OCI-LY3 (cell line): Measurements from ENCODE around the gene RPS19.

Experiments used
- H2AFZ ChIP-seq: fragments of 200-600, 300-600 bp; shearing (Covaris generic); 2 replicates; pipeline ENCODE4 v1.6.0; 2014; ENCODE audit warnings: antibody characterized with exemption, low read depth, low read length
- H3K27ac ChIP-seq: fragments of 200-600, 300-600 bp; sonication (generic); 2 replicates; pipeline ENCODE4 v1.5.1; 2014; ENCODE audit warnings: mild to moderate bottlenecking, low read length, moderate library complexity, mixed read lengths
- H3K27me3 ChIP-seq: fragments of 200-600, 300-600 bp; sonication (generic); 2 replicates; pipeline ENCODE4 v1.6.1; 2014; ENCODE audit warnings: low read depth, low read length, mixed read lengths
- H3K36me3 ChIP-seq: fragments of 200-600, 300-600 bp; sonication (generic); replicated peaks from 2 replicates; pipeline ENCODE3; 2014; ENCODE audit warnings: low read depth, low read length, mixed read lengths
- H3K4me1 ChIP-seq: fragments of 300-600, 200-600 bp; sonication (generic); 2 replicates; pipeline ENCODE4 v1.6.1; 2014; ENCODE audit warnings: low read length, mixed read lengths
- H3K4me2 ChIP-seq: fragments of 200-600, 300-600 bp; sonication (generic); 2 replicates; pipeline ENCODE4 v1.6.1; 2014; ENCODE audit warnings: low read length, mixed read lengths
- H3K4me3 ChIP-seq: fragments of 300-600, 200-600 bp; sonication (generic); 2 replicates; pipeline ENCODE4 v1.5.1; 2014; ENCODE audit warnings: antibody characterized with exemption, mild to moderate bottlenecking, low read length, moderate library complexity
- H3K79me2 ChIP-seq: fragments of 300-600, 200-600 bp; shearing (Covaris generic); 2 replicates; pipeline ENCODE4 v1.6.1; 2014; ENCODE audit warnings: mild to moderate bottlenecking, low read length, mixed read lengths
- H3K9ac ChIP-seq: fragments of 300-600, 200-600 bp; shearing (Covaris generic); 2 replicates; pipeline ENCODE4 v1.6.0; 2014; ENCODE audit warnings: mild to moderate bottlenecking, low read length, moderate library complexity
- H3K9me3 ChIP-seq: fragments of 200-600, 300-600 bp; shearing (Covaris generic); 2 replicates; pipeline ENCODE4 v1.6.1; 2014; ENCODE audit warnings: low read length, mixed read lengths; ENCODE audit not compliant: insufficient read depth
- H4K20me1 ChIP-seq: fragments of 200-600, 300-600 bp; sonication (generic); 2 replicates; pipeline ENCODE4 v1.6.1; 2016; ENCODE audit warnings: low read length, mixed read lengths; ENCODE audit not compliant: insufficient read depth
- EZH2phosphoT487 ChIP-seq: fragments of 200-600 bp; shearing (Covaris generic); IDR thresholded peaks from 2 replicates; pipeline ENCODE4 v1.6.1; 2018; ENCODE audit warnings: antibody characterized with exemption, mixed run types, low read depth
- TF ChIP-seq, protein P1 (sequence below): fragments of 200-600, 300-600 bp; sonication (generic); IDR thresholded peaks from 2 replicates; pipeline ENCODE4 v1.5.1; 2014; ENCODE audit warnings: antibody characterized with exemption, low read length, low read depth

The RPS19 gene

DNA sequence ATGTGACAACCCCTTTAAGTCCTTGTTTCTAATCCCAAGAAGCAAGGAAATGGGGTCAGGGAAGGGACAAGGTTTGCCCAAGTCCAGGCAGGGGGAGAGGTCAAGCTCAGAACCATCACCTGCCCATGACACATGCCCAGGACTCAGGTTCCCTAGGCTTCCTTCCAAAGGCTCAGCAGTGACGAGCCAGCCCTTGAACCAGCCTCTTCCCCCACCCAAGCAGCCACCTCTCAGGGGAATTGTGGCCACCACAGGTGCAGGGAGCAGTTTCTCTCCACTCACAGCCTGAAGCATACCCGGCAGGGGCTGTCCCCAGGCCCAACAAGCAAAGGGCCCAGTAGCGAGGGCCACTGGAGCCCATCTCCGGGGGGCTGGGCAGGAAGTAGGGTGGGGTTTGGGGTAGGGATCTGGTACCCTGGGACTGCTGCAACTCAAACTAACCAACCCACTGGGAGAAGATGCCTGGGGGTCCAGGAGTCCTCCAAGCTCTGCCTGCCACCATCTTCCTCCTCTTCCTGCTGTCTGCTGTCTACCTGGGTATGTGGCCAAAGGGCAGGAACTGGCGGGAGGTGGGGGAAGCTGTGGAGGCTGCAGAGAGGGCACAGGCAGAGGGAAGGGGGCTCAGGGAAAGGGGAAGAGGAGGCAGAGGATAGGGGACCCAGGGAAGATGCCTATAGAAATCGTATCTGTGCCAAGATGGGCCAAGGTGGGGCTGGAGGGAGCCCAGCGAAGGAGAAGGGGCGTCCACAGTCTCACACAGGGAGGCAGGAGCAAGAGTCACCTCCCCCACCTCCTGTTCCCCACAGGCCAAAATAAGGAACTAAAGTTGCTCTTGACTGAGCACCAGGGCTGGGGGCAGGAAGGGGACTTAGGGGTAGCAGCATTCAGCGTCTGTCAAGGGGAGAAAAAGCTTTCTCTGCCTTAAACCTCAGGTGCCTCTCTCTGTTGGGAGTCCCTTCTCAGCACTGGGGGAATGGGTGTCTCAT is 17.1 kb downstream of the RPS19 start, which contains the start of gene CD79A:
TSS of gene CD79A (plus strand) at position 433 of the 986 bp plus-strand sequence. CDS start at position 459, 26 bp downstream.
- peak within 1 kb of the TSS; percentile 99 for H3K9ac ChIP-seq
- H3K4me1 ChIP-seq = peaks cover 35% of the 10 kb centered on the region

GRCh38 chr19:41877916-41878905 is 18.2 kb downstream of the RPS19 start:
- TF ChIP-seq EZH2phosphoT487 = no peak
- TF ChIP-seq, protein P1, sequence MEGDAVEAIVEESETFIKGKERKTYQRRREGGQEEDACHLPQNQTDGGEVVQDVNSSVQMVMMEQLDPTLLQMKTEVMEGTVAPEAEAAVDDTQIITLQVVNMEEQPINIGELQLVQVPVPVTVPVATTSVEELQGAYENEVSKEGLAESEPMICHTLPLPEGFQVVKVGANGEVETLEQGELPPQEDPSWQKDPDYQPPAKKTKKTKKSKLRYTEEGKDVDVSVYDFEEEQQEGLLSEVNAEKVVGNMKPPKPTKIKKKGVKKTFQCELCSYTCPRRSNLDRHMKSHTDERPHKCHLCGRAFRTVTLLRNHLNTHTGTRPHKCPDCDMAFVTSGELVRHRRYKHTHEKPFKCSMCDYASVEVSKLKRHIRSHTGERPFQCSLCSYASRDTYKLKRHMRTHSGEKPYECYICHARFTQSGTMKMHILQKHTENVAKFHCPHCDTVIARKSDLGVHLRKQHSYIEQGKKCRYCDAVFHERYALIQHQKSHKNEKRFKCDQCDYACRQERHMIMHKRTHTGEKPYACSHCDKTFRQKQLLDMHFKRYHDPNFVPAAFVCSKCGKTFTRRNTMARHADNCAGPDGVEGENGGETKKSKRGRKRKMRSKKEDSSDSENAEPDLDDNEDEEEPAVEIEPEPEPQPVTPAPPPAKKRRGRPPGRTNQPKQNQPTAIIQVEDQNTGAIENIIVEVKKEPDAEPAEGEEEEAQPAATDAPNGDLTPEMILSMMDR = no peak
- H3K36me3 ChIP-seq = peaks cover 24% of the 10 kb centered on the region
- no peaks in the 10 kb centered on the region for H3K27me3 ChIP-seq
- peaks cover 13% of the 10 kb centered on the region; the same call in 1 of the 2 replicates for H4K20me1 ChIP-seq
- peak overlapping the region; percentile 89 for H3K4me3 ChIP-seq
- peak overlapping the region; percentile 89 for H3K4me2 ChIP-seq
- H3K9ac ChIP-seq = peak overlapping the region; percentile 99
- H3K27ac ChIP-seq = peak overlapping the region; percentile 95
- H2AFZ ChIP-seq = no peak overlapping the region
- H3K79me2 ChIP-seq = peaks cover 30% of the 10 kb centered on the region
- peaks cover 4% of the 10 kb centered on the region; the same call in 1 of the 2 replicates for H3K9me3 ChIP-seq
- H3K4me1 ChIP-seq = peaks cover 39% of the 10 kb centered on the region

More for the DNA sequence above, 17.1 kb downstream of the RPS19 start, which contains the start of gene CD79A:
- Histone ChIP-seq H3K9me3 (peaks cover 4% of the 10 kb centered on the region; the same call in 1 of the 2 replicates), H3K27me3 (no peaks in the 10 kb centered on the region), H3K4me3 (peak within 1 kb of the TSS; percentile 89), H3K36me3 (peaks cover 24% of the 10 kb centered on the region), H2AFZ (no peak within 1 kb of the TSS), H3K27ac (peak within 1 kb of the TSS; percentile 95), H4K20me1 (peaks cover 21% of the 10 kb centered on the region; the same call in 1 of the 2 replicates), H3K79me2 (peaks cover 29% of the 10 kb centered on the region), H3K4me2 (peak within 1 kb of the TSS; percentile 89)
- TF ChIP-seq, protein P1 = no peak
- no peak for TF ChIP-seq EZH2phosphoT487

GRCh38 chr19:41879080-41879479 is 19.0 kb downstream of the RPS19 start:
- H2AFZ ChIP-seq = no peak overlapping the region
- peaks cover 4% of the 10 kb centered on the region; the same call in 1 of the 2 replicates for H3K9me3 ChIP-seq
- H3K27ac ChIP-seq = no peak overlapping the region
- peak overlapping the region; percentile 89 for H3K4me2 ChIP-seq
- no peaks in the 10 kb centered on the region for H3K27me3 ChIP-seq
- TF ChIP-seq EZH2phosphoT487 = no peak
- H3K4me3 ChIP-seq = peak overlapping the region; percentile 89; the same call in 1 of the 2 replicates
- peaks cover 36% of the 10 kb centered on the region for H3K79me2 ChIP-seq
- H4K20me1 ChIP-seq = peaks cover 13% of the 10 kb centered on the region; the same call in 1 of the 2 replicates
- H3K4me1 ChIP-seq = peaks cover 39% of the 10 kb centered on the region
- H3K9ac ChIP-seq = no peak overlapping the region; the same call in 1 of the 2 replicates
- H3K36me3 ChIP-seq = peaks cover 24% of the 10 kb centered on the region

- H3K27ac ChIP-seq = no peak overlapping the region
- H3K9me3 ChIP-seq = peaks cover 4% of the 10 kb centered on the region; the same call in 1 of the 2 replicates
- TF ChIP-seq, protein P1 = no peak
- TF ChIP-seq EZH2phosphoT487 = no peak
- H4K20me1 ChIP-seq = peaks cover 13% of the 10 kb centered on the region; the same call in 1 of the 2 replicates
- peaks cover 41% of the 10 kb centered on the region for H3K79me2 ChIP-seq
- H3K36me3 ChIP-seq = peaks cover 24% of the 10 kb centered on the region
- no peak overlapping the region for H3K9ac ChIP-seq
- no peaks in the 10 kb centered on the region for H3K27me3 ChIP-seq
- no peak overlapping the region for H3K4me2 ChIP-seq
- H2AFZ ChIP-seq = no peak overlapping the region
- H3K4me1 ChIP-seq = peaks cover 40% of the 10 kb centered on the region
- H3K4me3 ChIP-seq = no peak overlapping the region
Measured at GRCh38 chr19:41879670-41880328, 19.7 kb downstream of the RPS19 start.
